ENCODE data around the gene RNF130. TPM values are rescaled to one million over a fixed set of nuclear protein-coding genes. Genes with fewer than 3 reads are reported as not detected.

The RNF130 gene
- total RNA-seq, 4 donors from 2014 or later: 34.5 to 79.5 (median 55.6) TPM

DNA sequence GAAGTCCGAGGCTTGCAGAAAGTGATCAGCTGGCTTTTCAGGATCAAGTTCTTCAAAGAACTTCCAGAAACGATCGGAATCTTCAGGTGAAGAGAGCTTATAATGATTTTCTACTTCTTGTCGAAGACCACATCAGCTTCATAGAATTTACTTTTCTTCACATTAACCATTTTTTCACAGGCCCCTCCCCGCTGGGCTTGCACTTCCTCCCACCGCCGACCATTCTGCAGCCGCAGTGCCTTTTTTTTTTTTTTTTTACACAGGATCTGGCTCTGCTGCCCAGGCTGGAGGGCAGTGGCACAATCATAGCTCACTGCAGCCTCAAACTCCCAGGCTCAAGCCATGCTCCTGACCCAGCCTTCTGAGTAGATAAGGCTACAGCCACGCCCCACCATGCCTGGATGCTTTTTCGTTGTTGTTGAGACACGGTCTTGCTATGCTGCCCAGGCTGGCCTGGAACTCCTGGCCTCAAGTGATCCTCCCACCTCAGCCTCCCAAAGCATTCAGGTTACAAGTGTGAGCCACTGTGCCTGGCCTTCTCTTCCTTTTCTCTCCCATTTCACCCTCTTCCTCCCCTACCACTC lies 15.3 kb upstream of the RNF130 start:
- H3K36me3 ChIP-seq: no peaks in the 10 kb centered on the region
- H3K4me3 ChIP-seq: no peak overlapping the region
- TF ChIP-seq POLR2A (IDR thresholded peaks at IDR 0.05) (no peak), CTCF (IDR thresholded peaks at IDR 0.05 in 4 of 5, conservative IDR thresholded peaks at IDR 0.05 in 1 of 5) (no peak)
- no peaks in the 10 kb centered on the region for H3K27me3 ChIP-seq
- DNase-seq (no peak), ATAC-seq (no peak)
- in situ Hi-C loops (cut with MboI; ENCODE audit: low sequenced_read_pairs in 4 of 4): loop anchor here in 1 of 4 donors (25.0 kb wide), 2 partner anchors 175 to 325 kb away; partner anchors contain the start of gene TBC1D9B
- no peak overlapping the region for H3K27ac ChIP-seq
- H3K9me3 ChIP-seq: no peaks in the 10 kb centered on the region
- peaks cover 0 to 13% of the 10 kb centered on the region in 2 donors for H3K4me1 ChIP-seq
- intact Hi-C loops (cut with DNase I; ENCODE audit: low total_unique reads): no loop called here

- DNase-seq: no peak
- in situ Hi-C loops (cut with MboI; ENCODE audit: low sequenced_read_pairs in 4 of 4): loop anchor here in 1 of 4 donors (25.0 kb wide), 2 partner anchors 174 to 324 kb away; partner anchors contain the start of gene TBC1D9B
Observed at GRCh38 chr5:180085837-180086236, 14.3 kb upstream of the RNF130 start.

DNA sequence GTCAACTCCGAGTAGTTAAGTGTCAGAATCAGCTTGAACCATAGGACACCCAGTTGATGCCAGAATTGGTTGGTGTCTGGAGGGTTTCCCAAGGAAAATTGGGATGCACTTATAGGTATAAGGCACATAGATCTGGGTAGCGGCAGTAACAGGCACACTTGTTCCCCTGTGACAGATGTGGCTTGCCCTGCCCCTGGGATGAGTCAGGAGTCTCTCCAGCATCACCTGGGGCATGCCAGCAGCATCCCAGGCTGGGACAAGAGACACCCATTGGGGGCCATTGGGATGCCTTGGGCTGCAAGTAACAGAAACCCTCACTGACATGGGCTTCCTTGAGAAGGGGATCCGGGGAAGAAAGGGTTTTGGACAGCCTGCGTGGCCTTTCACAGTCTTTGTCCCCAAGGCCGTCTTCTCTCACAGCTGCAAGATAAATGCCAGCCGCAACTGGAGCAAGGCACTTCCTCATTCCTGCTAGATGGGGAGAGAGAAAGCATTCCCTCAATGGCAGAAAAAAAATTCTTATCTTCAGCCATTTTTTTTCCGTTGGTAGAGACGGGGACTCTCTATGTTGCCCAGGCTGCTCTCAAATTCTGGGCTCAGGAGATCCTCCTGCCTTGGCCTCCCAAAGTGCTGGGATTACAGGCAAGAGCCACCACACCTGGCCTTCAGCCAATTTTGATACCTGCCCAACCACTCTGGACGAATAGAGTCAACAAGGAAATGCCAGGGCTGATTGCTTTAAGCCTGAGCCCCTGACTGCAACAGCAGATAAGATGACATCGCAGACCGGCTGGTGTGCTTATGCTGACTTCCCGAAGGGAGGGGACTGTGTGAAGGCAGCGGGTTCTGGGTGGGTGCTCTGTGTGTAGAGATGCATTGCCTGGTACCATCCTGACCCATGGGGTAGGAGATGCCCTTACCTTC lies 13.3 kb upstream of the RNF130 start:
- no peak for DNase-seq
- in situ Hi-C loops (cut with MboI; ENCODE audit: low sequenced_read_pairs in 4 of 4): loop anchor here in 1 of 4 donors (25.0 kb wide), 2 partner anchors 173 to 323 kb away; partner anchors contain the start of gene TBC1D9B
- intact Hi-C loops (cut with DNase I; ENCODE audit: low total_unique reads): no loop called here
- TF ChIP-seq POLR2A (IDR thresholded peaks at IDR 0.05) (no peak), CTCF (IDR thresholded peaks at IDR 0.05 in 4 of 5, conservative IDR thresholded peaks at IDR 0.05 in 1 of 5) (no peak)
- Histone ChIP-seq H3K4me1 (no peaks in the 10 kb centered on the region), H3K36me3 (no peaks in the 10 kb centered on the region), H3K4me3 (no peak overlapping the region), H3K9me3 (no peaks in the 10 kb centered on the region), H3K27me3 (peaks cover 0 to 2% (median 0%) of the 10 kb centered on the region in 3 donors), H3K27ac (no peak overlapping the region)
- no peak for ATAC-seq

More at GRCh38 chr5:180085837-180086236, 14.3 kb upstream of the RNF130 start:
- Histone ChIP-seq H3K4me1 (peaks cover 0 to 9% of the 10 kb centered on the region in 2 donors), H3K4me3 (no peak overlapping the region), H3K36me3 (no peaks in the 10 kb centered on the region), H3K9me3 (no peaks in the 10 kb centered on the region), H3K27me3 (no peaks in the 10 kb centered on the region), H3K27ac (no peak overlapping the region)
- TF ChIP-seq POLR2A (IDR thresholded peaks at IDR 0.05): no peak
- TF ChIP-seq CTCF (IDR thresholded peaks at IDR 0.05 in 4 of 5, conservative IDR thresholded peaks at IDR 0.05 in 1 of 5): no peak
- intact Hi-C loops (cut with DNase I; ENCODE audit: low total_unique reads): no loop called here
- no peak for ATAC-seq

DNA sequence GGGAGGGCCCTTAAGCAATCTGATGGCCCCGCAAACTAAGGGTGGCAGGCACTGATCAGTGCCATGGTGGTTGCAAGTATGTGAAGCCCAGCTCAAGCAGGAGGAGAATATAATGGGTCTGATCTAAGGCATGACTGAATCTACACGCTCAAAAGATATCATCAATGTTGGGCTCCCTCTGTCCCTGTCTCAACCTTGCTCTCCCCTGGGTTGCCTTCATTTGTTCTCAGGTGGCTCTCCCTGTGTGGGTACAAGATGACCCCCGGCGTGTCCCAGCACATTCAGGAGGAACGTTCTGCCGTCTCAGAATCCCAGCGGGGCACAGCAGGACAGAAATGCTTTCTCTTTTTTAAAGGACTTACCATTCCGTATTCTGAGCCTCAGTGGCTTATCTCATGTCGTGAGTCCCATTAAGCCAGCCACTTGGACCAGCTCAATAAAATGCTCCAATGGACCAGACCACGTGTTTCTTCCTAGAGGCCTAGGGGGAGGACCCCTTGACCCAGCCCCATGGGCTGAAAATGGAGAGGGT lies 12.0 kb upstream of the RNF130 start:
- Histone ChIP-seq H3K27ac (no peak overlapping the region), H3K27me3 (peaks cover 0 to 3% (median 0%) of the 10 kb centered on the region in 3 donors), H3K36me3 (no peaks in the 10 kb centered on the region), H3K4me1 (no peaks in the 10 kb centered on the region), H3K9me3 (no peaks in the 10 kb centered on the region), H3K4me3 (no peak overlapping the region)
- intact Hi-C loops (cut with DNase I; ENCODE audit: low total_unique reads): no loop called here
- DNase-seq (no peak), ATAC-seq (no peak)
- in situ Hi-C loops (cut with MboI; ENCODE audit: low sequenced_read_pairs in 4 of 4): loop anchor here in 1 of 4 donors (25.0 kb wide), 2 partner anchors 171 to 321 kb away; partner anchors contain the start of gene TBC1D9B
- TF ChIP-seq CTCF (IDR thresholded peaks at IDR 0.05 in 4 of 5, conservative IDR thresholded peaks at IDR 0.05 in 1 of 5): no peak
- no peak for TF ChIP-seq POLR2A (IDR thresholded peaks at IDR 0.05)

Measured in gastrocnemius medialis (tissue), 4 donors.